MM.1S (cell line): ENCODE data around the gene CD164L2.

Source experiments
- DNase-seq: peaks from one replicate; pipeline ENCODE4 v3.0.0-alpha.2; 2015
- H2AFZ ChIP-seq: fragments of 300-600 bp; sonication (generic); 2 replicates; pipeline ENCODE4 v1.6.0; 2016; ENCODE audit warnings: antibody characterized with exemption, low read length
- H3F3A ChIP-seq: fragments of 300-600 bp; sonication (generic); 2 replicates; pipeline ENCODE4 v1.6.1; 2016; ENCODE audit warnings: mild to moderate bottlenecking, antibody characterized with exemption, low read length, moderate library complexity, mixed read lengths; ENCODE audit not compliant: insufficient read depth
- H3K27ac ChIP-seq: fragments of 300-600 bp; sonication (generic); 2 replicates; pipeline ENCODE4 v1.5.1; 2016; ENCODE audit warnings: mild to moderate bottlenecking, low read length
- H3K27me3 ChIP-seq: fragments of 300-600 bp; sonication (generic); replicated peaks from 2 replicates; pipeline ENCODE4 v1.6.0; 2016; ENCODE audit warnings: low read length; ENCODE audit not compliant: insufficient read depth
- H3K36me3 ChIP-seq: fragments of 300-600 bp; sonication (generic); replicated peaks from 2 replicates; pipeline ENCODE4 v1.6.1; 2016; ENCODE audit warnings: mild to moderate bottlenecking, low read length, mixed read lengths; ENCODE audit not compliant: insufficient read depth
- H3K4me1 ChIP-seq: fragments of 300-600 bp; sonication (generic); 2 replicates; pipeline ENCODE4 v1.6.1; 2016; ENCODE audit warnings: low read length, mixed read lengths
- H3K4me2 ChIP-seq: fragments of 300-600 bp; sonication (generic); 2 replicates; pipeline ENCODE4 v1.6.0; 2016; ENCODE audit warnings: low read depth, low read length
- H3K4me3 ChIP-seq: fragments of 300-600 bp; sonication (generic); 2 replicates; pipeline ENCODE4 v1.5.1; 2016; ENCODE audit warnings: low read length, mixed read lengths
- H3K79me2 ChIP-seq: fragments of 300-600 bp; sonication (generic); 2 replicates; pipeline ENCODE4 v1.6.1; 2016; ENCODE audit warnings: mixed run types, low read length, mixed read lengths
- H3K9ac ChIP-seq: fragments of 300-600 bp; sonication (generic); 2 replicates; pipeline ENCODE4 v1.6.1; 2016; ENCODE audit warnings: low read length, mixed read lengths
- H3K9me2 ChIP-seq: fragments of 300-600 bp; sonication (generic); replicated peaks from 2 replicates; pipeline ENCODE4 v1.6.1; 2016; ENCODE audit warnings: mild to moderate bottlenecking, low read length, mixed read lengths; ENCODE audit not compliant: insufficient read depth
- H3K9me3 ChIP-seq: fragments of 300-600 bp; sonication (generic); replicated peaks from 2 replicates; pipeline ENCODE4 v1.6.1; 2016; ENCODE audit warnings: mild to moderate bottlenecking, low read length, mixed read lengths; ENCODE audit not compliant: insufficient read depth
- H4K20me1 ChIP-seq: fragments of 300-600 bp; sonication (generic); 2 replicates; pipeline ENCODE4 v1.6.1; 2016; ENCODE audit warnings: mild to moderate bottlenecking, low read length, moderate library complexity, mixed read lengths; ENCODE audit not compliant: insufficient read depth
- EZH2 ChIP-seq: fragments of 300-600 bp; sonication (generic); optimal IDR thresholded peaks from 2 replicates; pipeline ENCODE3; 2017; ENCODE audit warnings: low read depth, mild to moderate bottlenecking, antibody characterized with exemption, low read length, mixed read lengths
- EZH2phosphoT487 ChIP-seq: fragments of 300-600 bp; sonication (generic); IDR thresholded peaks from 2 replicates; pipeline ENCODE4 v1.6.1; 2018; ENCODE audit warnings: antibody characterized with exemption, low read length
- TF ChIP-seq, protein P1 (sequence below): fragments of 300-600 bp; sonication (generic); IDR thresholded peaks from 2 replicates; pipeline ENCODE4 v1.5.1; 2016; ENCODE audit warnings: antibody characterized with exemption, low read length, mixed read lengths

CD164L2 gene

DNA sequence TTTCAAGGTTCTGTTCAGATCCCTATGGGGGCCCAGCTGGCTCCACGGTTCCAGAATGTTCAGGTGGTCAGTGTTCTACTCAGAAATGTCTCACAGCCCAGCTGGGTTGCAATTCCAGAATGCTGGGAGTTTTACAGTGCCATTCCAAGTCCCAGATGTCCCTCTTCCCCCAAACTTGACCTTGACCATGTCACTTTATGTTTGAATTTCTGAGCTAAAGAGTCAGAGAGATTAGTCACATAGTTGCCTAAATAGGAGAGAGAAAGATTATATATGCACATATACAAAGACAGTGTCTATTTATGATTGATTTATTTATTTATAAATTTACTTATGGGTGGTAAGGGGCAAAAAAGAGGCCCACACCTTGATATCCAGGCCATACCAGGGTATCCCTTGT lies 11.8 kb upstream of the CD164L2 start:
- Histone ChIP-seq H3K4me2 (no peak overlapping the region), H3K4me1 (peaks cover 7% of the 10 kb centered on the region), H2AFZ (no peak overlapping the region)

DNA sequence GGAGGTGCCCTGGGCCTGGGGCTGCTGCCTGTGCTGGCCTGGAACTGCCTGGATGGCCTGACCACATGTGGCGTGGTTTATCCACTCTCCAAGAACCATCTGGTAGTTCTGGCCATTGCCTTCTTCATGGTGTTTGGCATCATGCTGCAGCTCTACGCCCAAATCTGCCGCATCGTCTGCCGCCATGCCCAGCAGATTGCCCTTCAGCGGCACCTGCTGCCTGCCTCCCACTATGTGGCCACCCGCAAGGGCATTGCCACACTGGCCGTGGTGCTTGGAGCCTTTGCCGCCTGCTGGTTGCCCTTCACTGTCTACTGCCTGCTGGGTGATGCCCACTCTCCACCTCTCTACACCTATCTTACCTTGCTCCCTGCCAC lies 11.1 kb upstream of the CD164L2 start:
- Histone ChIP-seq H3K9me3 (no peaks in the 10 kb centered on the region), H3K27ac (no peak overlapping the region)

More for the DNA sequence above, 11.8 kb upstream of the CD164L2 start:
- no peak overlapping the region for H3K4me3 ChIP-seq
- no peaks in the 10 kb centered on the region for H3K9me2 ChIP-seq
- H3F3A ChIP-seq = no peaks in the 10 kb centered on the region
- no peaks in the 10 kb centered on the region for H3K36me3 ChIP-seq
- no peak overlapping the region for H3K9ac ChIP-seq
- no peaks in the 10 kb centered on the region for H3K9me3 ChIP-seq
- TF ChIP-seq, protein P1, sequence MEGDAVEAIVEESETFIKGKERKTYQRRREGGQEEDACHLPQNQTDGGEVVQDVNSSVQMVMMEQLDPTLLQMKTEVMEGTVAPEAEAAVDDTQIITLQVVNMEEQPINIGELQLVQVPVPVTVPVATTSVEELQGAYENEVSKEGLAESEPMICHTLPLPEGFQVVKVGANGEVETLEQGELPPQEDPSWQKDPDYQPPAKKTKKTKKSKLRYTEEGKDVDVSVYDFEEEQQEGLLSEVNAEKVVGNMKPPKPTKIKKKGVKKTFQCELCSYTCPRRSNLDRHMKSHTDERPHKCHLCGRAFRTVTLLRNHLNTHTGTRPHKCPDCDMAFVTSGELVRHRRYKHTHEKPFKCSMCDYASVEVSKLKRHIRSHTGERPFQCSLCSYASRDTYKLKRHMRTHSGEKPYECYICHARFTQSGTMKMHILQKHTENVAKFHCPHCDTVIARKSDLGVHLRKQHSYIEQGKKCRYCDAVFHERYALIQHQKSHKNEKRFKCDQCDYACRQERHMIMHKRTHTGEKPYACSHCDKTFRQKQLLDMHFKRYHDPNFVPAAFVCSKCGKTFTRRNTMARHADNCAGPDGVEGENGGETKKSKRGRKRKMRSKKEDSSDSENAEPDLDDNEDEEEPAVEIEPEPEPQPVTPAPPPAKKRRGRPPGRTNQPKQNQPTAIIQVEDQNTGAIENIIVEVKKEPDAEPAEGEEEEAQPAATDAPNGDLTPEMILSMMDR = no peak
- TF ChIP-seq EZH2 (no peak), EZH2phosphoT487 (no peak)
- DNase-seq = no peak
- H3K27ac ChIP-seq = no peak overlapping the region
- no peaks in the 10 kb centered on the region for H3K79me2 ChIP-seq
- H4K20me1 ChIP-seq = no peaks in the 10 kb centered on the region
- H3K27me3 ChIP-seq = peaks cover 14% of the 10 kb centered on the region; the same call in 1 of the 2 replicates

DNA sequence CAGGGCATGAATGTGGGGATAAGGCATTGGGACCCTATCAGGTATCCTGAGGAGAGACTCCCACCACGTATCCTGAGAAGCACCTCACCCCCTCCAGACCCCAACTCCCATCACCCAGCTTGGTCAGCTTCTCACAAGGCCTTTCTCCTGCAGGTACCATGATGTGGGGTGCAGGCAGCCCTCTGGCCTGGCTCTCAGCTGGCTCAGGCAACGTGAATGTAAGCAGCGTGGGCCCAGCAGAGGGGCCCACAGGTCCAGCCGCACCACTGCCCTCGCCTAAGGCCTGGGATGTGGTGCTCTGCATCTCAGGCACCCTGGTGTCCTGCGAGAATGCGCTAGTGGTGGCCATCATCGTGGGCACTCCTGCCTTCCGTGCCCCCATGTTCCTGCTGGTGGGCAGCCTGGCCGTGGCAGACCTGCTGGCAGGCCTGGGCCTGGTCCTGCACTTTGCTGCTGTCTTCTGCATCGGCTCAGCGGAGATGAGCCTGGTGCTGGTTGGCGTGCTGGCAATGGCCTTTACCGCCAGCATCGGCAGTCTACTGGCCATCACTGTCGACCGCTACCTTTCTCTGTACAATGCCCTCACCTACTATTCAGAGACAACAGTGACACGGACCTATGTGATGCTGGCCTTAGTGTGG lies 10.6 kb upstream of the CD164L2 start:
- no peak for TF ChIP-seq EZH2phosphoT487
- TF ChIP-seq, protein P1 = no peak
- no peak for TF ChIP-seq EZH2
- H3K36me3 ChIP-seq = no peaks in the 10 kb centered on the region
- H3F3A ChIP-seq = no peaks in the 10 kb centered on the region
- no peak overlapping the region for H2AFZ ChIP-seq
- H3K27ac ChIP-seq = no peak overlapping the region
- H3K27me3 ChIP-seq = peaks cover 21% of the 10 kb centered on the region; the same call in 1 of the 2 replicates
- H3K9ac ChIP-seq = no peak overlapping the region
- H3K4me1 ChIP-seq = peaks cover 7% of the 10 kb centered on the region
- H3K4me3 ChIP-seq = no peak overlapping the region
- H4K20me1 ChIP-seq = no peaks in the 10 kb centered on the region
- DNase-seq = no peak
- no peaks in the 10 kb centered on the region for H3K79me2 ChIP-seq
- H3K4me2 ChIP-seq = no peak overlapping the region
- H3K9me2 ChIP-seq = no peaks in the 10 kb centered on the region
- no peaks in the 10 kb centered on the region for H3K9me3 ChIP-seq

More for the DNA sequence above, 11.1 kb upstream of the CD164L2 start:
- Histone ChIP-seq H3K9me2 (no peaks in the 10 kb centered on the region), H3K4me3 (no peak overlapping the region), H3F3A (no peaks in the 10 kb centered on the region), H3K9ac (no peak overlapping the region), H3K4me1 (peaks cover 7% of the 10 kb centered on the region), H3K36me3 (no peaks in the 10 kb centered on the region), H2AFZ (no peak overlapping the region), H3K27me3 (peaks cover 21% of the 10 kb centered on the region; the same call in 1 of the 2 replicates), H3K4me2 (no peak overlapping the region), H4K20me1 (no peaks in the 10 kb centered on the region), H3K79me2 (no peaks in the 10 kb centered on the region)
- TF ChIP-seq EZH2phosphoT487 (no peak), EZH2 (no peak)
- TF ChIP-seq, protein P1 = no peak
- no peak for DNase-seq
